OCI-LY7 (cell line): ENCODE results near the gene MLN. TPM values are rescaled to one million over a fixed set of nuclear protein-coding genes. Genes with fewer than 3 reads are reported as not detected.

Source experiments
- BruUV-seq: library from RNA; stranded (reverse); fragments of 400-500 nt; replicated peaks from 2 replicates; lab custom pipeline; 2021; lab: Mats Ljungman, UMichigan
- CTCF ChIA-PET: fragments of 300-600 bp; sonication (Branson Sonifier 250); formaldehyde crosslinking; loops from one replicate; lab custom pipeline; 2022; ENCODE audit warnings: antibody characterized with exemption; ENCODE audit not compliant: unreplicated experiment; lab: Charles Lee
- POLR2A ChIA-PET: fragments of 300-600 bp; sonication (Branson Sonifier 250); formaldehyde crosslinking; loops from one replicate; lab custom pipeline; 2022; ENCODE audit warnings: antibody characterized with exemption; lab: Charles Lee
- DNase-seq: peaks from one replicate; pipeline ENCODE4 v3.0.0-alpha.2; 2015; ENCODE audit warnings: low spot score
- H2AFZ ChIP-seq: fragments of 200-600 bp; sonication (generic), shearing (Covaris generic); 2 replicates; pipeline ENCODE4 v1.6.1; 2014; ENCODE audit warnings: mild to moderate bottlenecking, antibody characterized with exemption, low read length, moderate library complexity
- H3K27ac ChIP-seq: fragments of 200-600 bp; sonication (generic); 2 replicates; pipeline ENCODE4 v1.5.1; 2014; ENCODE audit warnings: mixed run types, low read depth, mild to moderate bottlenecking, moderate library complexity, low read length, inconsistent platforms; ENCODE audit not compliant: poor library complexity, severe bottlenecking
- H3K36me3 ChIP-seq: fragments of 200-600 bp; sonication (generic); 2 replicates; pipeline ENCODE4 v1.6.1; 2014; ENCODE audit warnings: mild to moderate bottlenecking, antibody characterized with exemption, low read length, moderate library complexity, mixed read lengths; ENCODE audit not compliant: insufficient read depth
- H3K4me1 ChIP-seq: fragments of 200-600 bp; sonication (generic); 2 replicates; pipeline ENCODE4 v1.5.1; 2014; ENCODE audit warnings: mild to moderate bottlenecking, low read length; ENCODE audit not compliant: insufficient read depth, poor library complexity, severe bottlenecking
- H3K4me2 ChIP-seq: fragments of 200-600 bp; sonication (generic); 2 replicates; pipeline ENCODE4 v1.6.1; 2014; ENCODE audit warnings: mild to moderate bottlenecking, low read length
- H3K4me3 ChIP-seq: fragments of 200-600 bp; sonication (generic); 2 replicates; pipeline ENCODE4 v1.5.1; 2014; ENCODE audit warnings: mild to moderate bottlenecking, low read depth, low read length; ENCODE audit not compliant: poor library complexity, severe bottlenecking
- H3K79me2 ChIP-seq: fragments of 200-600 bp; sonication (generic); 2 replicates; pipeline ENCODE4 v1.6.1; 2016; ENCODE audit warnings: low read depth, mild to moderate bottlenecking, low read length, moderate library complexity, mixed read lengths; ENCODE audit not compliant: insufficient read depth
- H3K9me2 ChIP-seq: fragments of 200-600 bp; sonication (generic); 2 replicates; pipeline ENCODE4 v1.6.1; 2016; ENCODE audit warnings: mild to moderate bottlenecking, low read length, mixed read lengths; ENCODE audit not compliant: insufficient read depth
- H3K9me3 ChIP-seq: fragments of 200-600 bp; sonication (generic); 2 replicates; pipeline ENCODE4 v1.6.1; 2014; ENCODE audit warnings: mild to moderate bottlenecking, mixed run types, low read length, mixed read lengths
- H4K20me1 ChIP-seq: fragments of 200-600 bp; sonication (generic); 2 replicates; pipeline ENCODE4 v1.6.1; 2014; ENCODE audit warnings: mild to moderate bottlenecking, antibody characterized with exemption, low read length, moderate library complexity, mixed read lengths; ENCODE audit not compliant: insufficient read depth
- CTCF ChIP-seq: fragments of 200-600 bp; sonication (generic); conservative IDR thresholded peaks from 2 replicates; pipeline ENCODE4 v1.5.1; 2014; ENCODE audit warnings: mild to moderate bottlenecking, antibody characterized with exemption, low read length, moderate library complexity, mixed read lengths
- EZH2phosphoT487 ChIP-seq: fragments of 200-600 bp; sonication (generic); IDR thresholded peaks from 2 replicates; pipeline ENCODE4 v1.6.1; 2018; ENCODE audit warnings: low read depth, borderline replicate concordance, mild to moderate bottlenecking, mixed run types, antibody characterized with exemption, low read length, moderate library complexity, mixed read lengths
- intact Hi-C: fragments of 100-400 bp; cut with micrococcal nuclease; formaldehyde crosslinking; loops from one replicate; pipeline ENCODE4 v1.10.0; 2022; ENCODE audit not compliant: unreplicated experiment
- total RNA-seq, 2 experiments: library from RNA; depleted of rRNA in 1 of 2; stranded (reverse); fragments of >200 nt in 1 of 2; shearing (Covaris generic) in 1 of 2; gene quantifications; 2 replicates each; pipeline ENCODE4 v1.2.3, GENCODE V29; 2014 to 2022

The MLN gene
- total RNA-seq, 2 experiments from 2014 or later: not detected

- ChIA-PET CTCF (no interaction called here), POLR2A (no interaction called here)
- BruUV-seq: no TSS peak
These were observed 3.4 kb downstream of the MLN start for GRCh38 chr6:33800248-33800969.

GRCh38 chr6:33799454-33800113, 4.2 kb downstream of the MLN start:
- no peak for DNase-seq
- TF ChIP-seq CTCF: no peak
- TF ChIP-seq EZH2phosphoT487: no peak
- Histone ChIP-seq H3K9me3 (no peaks in the 10 kb centered on the region), H3K4me3 (no peak overlapping the region), H4K20me1 (no peaks in the 10 kb centered on the region), H3K27ac (no peak overlapping the region), H3K4me1 (no peaks in the 10 kb centered on the region), H3K4me2 (no peak overlapping the region), H3K36me3 (no peaks in the 10 kb centered on the region), H2AFZ (no peak overlapping the region), H3K9me2 (no peaks in the 10 kb centered on the region), H3K79me2 (no peaks in the 10 kb centered on the region)
- intact Hi-C loops: no loop called here
- CTCF ChIA-PET: no interaction called here
- no TSS peak for BruUV-seq
- POLR2A ChIA-PET: no interaction called here

More at GRCh38 chr6:33800248-33800969, 3.4 kb downstream of the MLN start:
- Histone ChIP-seq H3K4me2 (no peak overlapping the region), H3K36me3 (no peaks in the 10 kb centered on the region), H2AFZ (no peak overlapping the region), H3K9me2 (no peaks in the 10 kb centered on the region), H3K4me1 (no peaks in the 10 kb centered on the region), H4K20me1 (no peaks in the 10 kb centered on the region), H3K4me3 (no peak overlapping the region), H3K9me3 (no peaks in the 10 kb centered on the region), H3K79me2 (no peaks in the 10 kb centered on the region), H3K27ac (no peak overlapping the region)
- TF ChIP-seq EZH2phosphoT487 (no peak), CTCF (no peak)
- no peak for DNase-seq
- intact Hi-C loops: no loop called here

GRCh38 chr6:33798343-33798848, 5.4 kb downstream of the MLN start:
- ChIA-PET CTCF (no interaction called here), POLR2A (no interaction called here)
- H4K20me1 ChIP-seq: no peaks in the 10 kb centered on the region
- no peaks in the 10 kb centered on the region for H3K9me3 ChIP-seq
- H3K4me1 ChIP-seq: no peaks in the 10 kb centered on the region
- H3K9me2 ChIP-seq: no peaks in the 10 kb centered on the region
- H3K27ac ChIP-seq: no peak overlapping the region
- H3K4me3 ChIP-seq: no peak overlapping the region
- TF ChIP-seq EZH2phosphoT487 (no peak), CTCF (no peak)
- no peaks in the 10 kb centered on the region for H3K79me2 ChIP-seq
- H3K36me3 ChIP-seq: no peaks in the 10 kb centered on the region
- no peak for DNase-seq
- no peak overlapping the region for H2AFZ ChIP-seq
- BruUV-seq: no TSS peak
- intact Hi-C loops: no loop called here
- no peak overlapping the region for H3K4me2 ChIP-seq
